Neural cell (in vitro differentiated cells): ENCODE data around the gene RCAN3. TPM values are rescaled to one million over a fixed set of nuclear protein-coding genes. Genes with fewer than 3 reads are reported as not detected.

ENCODE experiments used
- H2AFZ ChIP-seq: fragments of 200-600, 300-800 bp; sonication (generic), shearing (Covaris generic); 2 replicates; pipeline ENCODE4 v1.6.0; 2014; ENCODE audit warnings: low read depth, mild to moderate bottlenecking, antibody characterized with exemption, low read length, moderate library complexity
- H3F3A ChIP-seq: fragments of 200-600 bp; shearing (Covaris generic); 2 replicates; pipeline ENCODE4 v1.6.1; 2016; ENCODE audit warnings: mild to moderate bottlenecking, moderate library complexity, mixed read lengths, antibody characterized with exemption, low read length; ENCODE audit not compliant: insufficient read depth, poor library complexity, severe bottlenecking
- H3K27ac ChIP-seq: fragments of 200-600, 300-800 bp; sonication (generic), shearing (Covaris generic); 2 replicates; pipeline ENCODE4 v1.5.1; 2014; ENCODE audit warnings: mild to moderate bottlenecking, low read length, moderate library complexity
- H3K27me3 ChIP-seq: fragments of 300-800, 200-600 bp; sonication (generic), shearing (Covaris generic); 2 replicates; pipeline ENCODE4 v1.6.0; 2014; ENCODE audit warnings: mild to moderate bottlenecking, low read depth, low read length, moderate library complexity; ENCODE audit not compliant: insufficient read depth
- H3K36me3 ChIP-seq: fragments of 300-800, 200-600 bp; sonication (generic), shearing (Covaris generic); 2 replicates; pipeline ENCODE4 v1.5.1; 2014; ENCODE audit warnings: mild to moderate bottlenecking, antibody characterized with exemption, low read length, moderate library complexity; ENCODE audit not compliant: insufficient read depth
- H3K4me2 ChIP-seq: fragments of 300-800, 200-600 bp; sonication (generic), shearing (Covaris generic); 2 replicates; pipeline ENCODE4 v1.6.0; 2014; ENCODE audit warnings: mild to moderate bottlenecking, low read length
- H3K4me3 ChIP-seq: fragments of 300-800, 200-600 bp; sonication (generic), shearing (Covaris generic); 2 replicates; pipeline ENCODE4 v1.5.1; 2014; ENCODE audit warnings: mild to moderate bottlenecking, low read length, moderate library complexity
- H3K79me2 ChIP-seq: fragments of 200-600 bp; shearing (Covaris generic); replicated peaks from 2 replicates; pipeline ENCODE4 v1.6.0; 2014; ENCODE audit warnings: mild to moderate bottlenecking, low read length, moderate library complexity; ENCODE audit not compliant: insufficient read depth
- H3K9ac ChIP-seq: fragments of 300-800, 200-600 bp; sonication (generic), shearing (Covaris generic); 2 replicates; pipeline ENCODE4 v1.6.1; 2016; ENCODE audit warnings: mild to moderate bottlenecking, low read length, mixed read lengths
- H3K9me2 ChIP-seq: fragments of 200-600 bp; shearing (Covaris generic); 2 replicates; pipeline ENCODE4 v1.6.1; 2016; ENCODE audit warnings: mild to moderate bottlenecking, low read length, mixed read lengths; ENCODE audit not compliant: insufficient read depth
- H3K9me3 ChIP-seq: fragments of 200-600, 300-800 bp; sonication (generic), shearing (Covaris generic); 2 replicates; pipeline ENCODE4 v1.6.1; 2016; ENCODE audit warnings: mild to moderate bottlenecking, mixed run types, low read length, moderate library complexity, mixed read lengths
- H4K20me1 ChIP-seq: fragments of 200-600 bp; shearing (Covaris generic); 2 replicates; pipeline ENCODE4 v1.6.1; 2016; ENCODE audit warnings: mild to moderate bottlenecking, mixed run types; ENCODE audit not compliant: insufficient read depth
- EP300 ChIP-seq: fragments of 450-650 bp; conservative IDR thresholded peaks from 2 replicates; pipeline ENCODE4 v1.6.1; 2014; ENCODE audit warnings: antibody characterized with exemption, mild to moderate bottlenecking, moderate library complexity; ENCODE audit not compliant: poor library complexity, severe bottlenecking
- EZH2 ChIP-seq: fragments of 200-600, 300-800 bp; shearing (Covaris generic), sonication (generic); IDR thresholded peaks from 2 replicates; pipeline ENCODE4 v1.6.1; 2014; ENCODE audit warnings: antibody characterized with exemption, low read length, borderline replicate concordance, mild to moderate bottlenecking; ENCODE audit not compliant: insufficient read depth, poor library complexity, severe bottlenecking
- MXI1 ChIP-seq: fragments of 450-650 bp; conservative IDR thresholded peaks from 2 replicates; pipeline ENCODE4 v1.6.1; 2014; ENCODE audit warnings: antibody characterized with exemption, mild to moderate bottlenecking; ENCODE audit not compliant: poor library complexity, severe bottlenecking
- POLR2AphosphoS5 ChIP-seq: IDR thresholded peaks from 2 replicates; pipeline ENCODE4 v1.6.1; 2012
- RAD21 ChIP-seq: fragments of 450-650 bp; conservative IDR thresholded peaks from 2 replicates; pipeline ENCODE4 v1.6.1; 2014; ENCODE audit warnings: antibody characterized with exemption, mild to moderate bottlenecking, moderate library complexity
- SMC3 ChIP-seq: fragments of 450-650 bp; conservative IDR thresholded peaks from 2 replicates; pipeline ENCODE4 v1.6.1; 2014; ENCODE audit warnings: antibody characterized with exemption, mild to moderate bottlenecking, moderate library complexity; ENCODE audit not compliant: poor library complexity
- TAF1 ChIP-seq: IDR thresholded peaks from 2 replicates; pipeline ENCODE4 v1.6.1; 2012; ENCODE audit warnings: low read depth
- polyA plus RNA-seq: library from polyadenylated mRNA; depleted of rRNA; stranded (reverse); fragments of >200 nt; gene quantifications from 2 replicates; pipeline ENCODE4 v1.2.3, GENCODE V29; 2014
- TF ChIP-seq, protein P1 (sequence below): fragments of 450-650 bp; IDR thresholded peaks from 2 replicates; pipeline ENCODE4 v1.5.1; 2014; ENCODE audit warnings: antibody characterized with exemption, mild to moderate bottlenecking, moderate library complexity; ENCODE audit not compliant: poor library complexity, severe bottlenecking
- TF ChIP-seq, protein P2 (sequence below): IDR thresholded peaks from 2 replicates; pipeline ENCODE4 v1.6.1; 2012; ENCODE audit warnings: borderline replicate concordance

Gene RCAN3
- polyA plus RNA-seq, 1 donor from 2014 or later: 31.4 TPM

DNA sequence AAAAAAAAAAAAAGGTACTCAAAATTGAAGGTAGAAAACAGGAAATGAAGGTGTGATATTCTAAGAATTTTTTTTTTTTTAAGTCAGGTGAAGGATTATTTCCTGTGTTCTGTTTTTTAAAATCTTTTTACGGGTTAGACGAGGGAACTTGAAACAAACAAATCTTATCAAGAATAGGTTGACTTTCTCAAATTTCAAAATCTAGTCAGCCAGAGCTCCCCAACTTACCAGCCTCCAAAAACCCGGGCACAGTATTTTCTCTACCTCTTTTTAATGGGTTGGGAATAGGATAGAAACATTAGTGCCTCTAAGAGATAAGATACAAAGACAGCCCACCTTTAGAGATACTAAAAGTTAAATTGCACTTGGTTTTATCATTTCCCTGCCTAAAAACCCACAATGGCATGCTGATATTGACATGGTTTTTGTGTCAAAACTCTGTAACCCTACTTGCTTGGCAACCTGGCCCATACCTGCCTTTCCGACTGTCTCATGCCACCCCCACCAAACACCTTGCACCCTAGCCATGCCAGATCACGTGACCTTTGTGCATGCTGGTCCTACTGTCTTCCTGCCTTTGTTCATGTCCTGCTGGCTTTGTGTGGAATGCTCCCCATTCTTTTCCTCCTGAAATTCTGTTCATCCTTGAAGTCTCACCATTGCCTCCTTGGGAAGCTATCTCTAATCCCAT lies 4.2 kb downstream of the RCAN3 start:
- TF ChIP-seq MXI1 (no peak), POLR2AphosphoS5 (no peak), TAF1 (no peak), EP300 (no peak), RAD21 (no peak), SMC3 (no peak), EZH2 (no peak)
- TF ChIP-seq, protein P1, sequence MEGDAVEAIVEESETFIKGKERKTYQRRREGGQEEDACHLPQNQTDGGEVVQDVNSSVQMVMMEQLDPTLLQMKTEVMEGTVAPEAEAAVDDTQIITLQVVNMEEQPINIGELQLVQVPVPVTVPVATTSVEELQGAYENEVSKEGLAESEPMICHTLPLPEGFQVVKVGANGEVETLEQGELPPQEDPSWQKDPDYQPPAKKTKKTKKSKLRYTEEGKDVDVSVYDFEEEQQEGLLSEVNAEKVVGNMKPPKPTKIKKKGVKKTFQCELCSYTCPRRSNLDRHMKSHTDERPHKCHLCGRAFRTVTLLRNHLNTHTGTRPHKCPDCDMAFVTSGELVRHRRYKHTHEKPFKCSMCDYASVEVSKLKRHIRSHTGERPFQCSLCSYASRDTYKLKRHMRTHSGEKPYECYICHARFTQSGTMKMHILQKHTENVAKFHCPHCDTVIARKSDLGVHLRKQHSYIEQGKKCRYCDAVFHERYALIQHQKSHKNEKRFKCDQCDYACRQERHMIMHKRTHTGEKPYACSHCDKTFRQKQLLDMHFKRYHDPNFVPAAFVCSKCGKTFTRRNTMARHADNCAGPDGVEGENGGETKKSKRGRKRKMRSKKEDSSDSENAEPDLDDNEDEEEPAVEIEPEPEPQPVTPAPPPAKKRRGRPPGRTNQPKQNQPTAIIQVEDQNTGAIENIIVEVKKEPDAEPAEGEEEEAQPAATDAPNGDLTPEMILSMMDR: no peak
- TF ChIP-seq, protein P2, sequence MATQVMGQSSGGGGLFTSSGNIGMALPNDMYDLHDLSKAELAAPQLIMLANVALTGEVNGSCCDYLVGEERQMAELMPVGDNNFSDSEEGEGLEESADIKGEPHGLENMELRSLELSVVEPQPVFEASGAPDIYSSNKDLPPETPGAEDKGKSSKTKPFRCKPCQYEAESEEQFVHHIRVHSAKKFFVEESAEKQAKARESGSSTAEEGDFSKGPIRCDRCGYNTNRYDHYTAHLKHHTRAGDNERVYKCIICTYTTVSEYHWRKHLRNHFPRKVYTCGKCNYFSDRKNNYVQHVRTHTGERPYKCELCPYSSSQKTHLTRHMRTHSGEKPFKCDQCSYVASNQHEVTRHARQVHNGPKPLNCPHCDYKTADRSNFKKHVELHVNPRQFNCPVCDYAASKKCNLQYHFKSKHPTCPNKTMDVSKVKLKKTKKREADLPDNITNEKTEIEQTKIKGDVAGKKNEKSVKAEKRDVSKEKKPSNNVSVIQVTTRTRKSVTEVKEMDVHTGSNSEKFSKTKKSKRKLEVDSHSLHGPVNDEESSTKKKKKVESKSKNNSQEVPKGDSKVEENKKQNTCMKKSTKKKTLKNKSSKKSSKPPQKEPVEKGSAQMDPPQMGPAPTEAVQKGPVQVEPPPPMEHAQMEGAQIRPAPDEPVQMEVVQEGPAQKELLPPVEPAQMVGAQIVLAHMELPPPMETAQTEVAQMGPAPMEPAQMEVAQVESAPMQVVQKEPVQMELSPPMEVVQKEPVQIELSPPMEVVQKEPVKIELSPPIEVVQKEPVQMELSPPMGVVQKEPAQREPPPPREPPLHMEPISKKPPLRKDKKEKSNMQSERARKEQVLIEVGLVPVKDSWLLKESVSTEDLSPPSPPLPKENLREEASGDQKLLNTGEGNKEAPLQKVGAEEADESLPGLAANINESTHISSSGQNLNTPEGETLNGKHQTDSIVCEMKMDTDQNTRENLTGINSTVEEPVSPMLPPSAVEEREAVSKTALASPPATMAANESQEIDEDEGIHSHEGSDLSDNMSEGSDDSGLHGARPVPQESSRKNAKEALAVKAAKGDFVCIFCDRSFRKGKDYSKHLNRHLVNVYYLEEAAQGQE: no peak
- Histone ChIP-seq H3K9ac (no peak overlapping the region), H3K27me3 (peaks cover 10% of the 10 kb centered on the region), H3K36me3 (no peaks in the 10 kb centered on the region), H3K27ac (no peak overlapping the region), H3K4me2 (no peak overlapping the region), H2AFZ (no peak overlapping the region), H3K79me2 (no peaks in the 10 kb centered on the region), H3K9me3 (no peaks in the 10 kb centered on the region), H3K9me2 (no peaks in the 10 kb centered on the region), H3F3A (no peaks in the 10 kb centered on the region), H3K4me3 (no peak overlapping the region), H4K20me1 (no peaks in the 10 kb centered on the region)

DNA sequence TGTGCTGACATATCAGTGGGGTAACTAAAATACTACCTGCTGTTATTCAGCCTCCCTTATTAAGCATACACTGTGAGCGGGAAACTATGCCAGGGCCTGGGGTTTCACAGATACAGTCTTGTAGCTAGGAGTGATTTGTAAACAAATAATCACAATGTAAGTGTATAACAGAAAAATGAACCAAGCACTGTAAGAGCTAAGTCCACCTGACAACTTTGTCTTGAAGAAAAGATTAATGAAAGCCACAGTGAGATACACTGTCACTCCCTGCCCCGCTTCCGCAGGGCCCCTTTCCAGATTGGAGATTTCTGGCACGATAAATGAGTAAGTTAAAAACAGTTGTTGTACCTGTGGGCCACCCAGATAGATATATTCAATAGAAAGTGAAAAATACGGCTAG lies 4.8 kb downstream of the RCAN3 start:
- no peak overlapping the region for H3K4me2 ChIP-seq
- H3K27ac ChIP-seq: no peak overlapping the region
- H3K9me2 ChIP-seq: no peaks in the 10 kb centered on the region
- H3K79me2 ChIP-seq: no peaks in the 10 kb centered on the region
- TF ChIP-seq, protein P2: no peak
- TF ChIP-seq MXI1: no peak
- TF ChIP-seq, protein P1: no peak
- TF ChIP-seq TAF1: no peak
- TF ChIP-seq RAD21: no peak
- H3K27me3 ChIP-seq: peaks cover 10% of the 10 kb centered on the region
- no peaks in the 10 kb centered on the region for H3F3A ChIP-seq
- no peaks in the 10 kb centered on the region for H3K9me3 ChIP-seq
- no peaks in the 10 kb centered on the region for H3K36me3 ChIP-seq
- H2AFZ ChIP-seq: no peak overlapping the region
- H3K9ac ChIP-seq: no peak overlapping the region
- H3K4me3 ChIP-seq: no peak overlapping the region
- no peaks in the 10 kb centered on the region for H4K20me1 ChIP-seq
